GM12878 (cell line): Measurements from ENCODE around the gene NDUFV3. TPM values are rescaled to one million over a fixed set of nuclear protein-coding genes. Genes with fewer than 3 reads are reported as not detected.

Experiments
- ATAC-seq: fragments of 200-7000 bp; cut with Tn5 transposase; 3 replicates; pipeline ENCODE4 v1.9.1; 2020; ENCODE audit warnings: mild to moderate bottlenecking, moderate library complexity
- BruUV-seq: library from RNA; stranded (reverse); fragments of 400-500 nt; replicated peaks from 2 replicates; lab custom pipeline; 2021; lab: Mats Ljungman, UMichigan
- CTCF ChIA-PET: fragments of 300-600 bp; sonication (Branson Sonifier 250); formaldehyde crosslinking; extraction: SDS; loops from one replicate; lab custom pipeline; 2021; ENCODE audit warnings: inconsistent platforms; lab: Yijun Ruan, JAX
- POLR2A ChIA-PET: fragments of 350-600 bp; formaldehyde crosslinking; extraction: SDS; loops from one replicate; lab custom pipeline; 2021; ENCODE audit warnings: inconsistent platforms; lab: Charles Lee
- RAD21 ChIA-PET: fragments of 300-600 bp; sonication (Branson Sonifier 250); formaldehyde crosslinking; loops from one replicate; lab custom pipeline; 2023; ENCODE audit warnings: antibody characterized with exemption; ENCODE audit not compliant: unreplicated experiment; lab: Charles Lee
- SMC1A ChIA-PET: fragments of 300-600 bp; sonication (Branson Sonifier 250); formaldehyde crosslinking; loops from one replicate; lab custom pipeline; 2023; ENCODE audit not compliant: unreplicated experiment, uncharacterized antibody; lab: Charles Lee
- DNase-seq: peaks from one replicate; pipeline ENCODE4 v3.0.0-alpha.2; 2011; ENCODE audit warnings: low read depth, low spot score
- FAIRE-seq: peaks from 3 replicates; lab custom pipeline; 2011; peaks lifted over from hg19 to GRCh38; lab: Jason Lieb, UNC
- H2AFZ ChIP-seq: 2 replicates; pipeline ENCODE4 v1.6.0; 2011; ENCODE audit warnings: low read depth, low read length, control low read depth; ENCODE audit not compliant: control insufficient read depth
- H3K27ac ChIP-seq: 2 replicates; pipeline ENCODE4 v1.5.1; 2011; ENCODE audit warnings: control low read depth; ENCODE audit not compliant: control insufficient read depth, insufficient read depth
- H3K27me3 ChIP-seq, 2 experiments: replicated peaks in 1 of 2; 2 replicates each; pipeline versions ENCODE4 v1.6.0 to v1.6.1; 2011; ENCODE audit warnings: low read length in 1 of 2; ENCODE audit not compliant: control insufficient read depth in 2 of 2, insufficient read depth in 2 of 2
- H3K36me3 ChIP-seq, 2 experiments: 2 replicates each; pipeline ENCODE4 v1.5.1; 2011; ENCODE audit warnings: low read length in 1 of 2; ENCODE audit not compliant: control insufficient read depth in 2 of 2, insufficient read depth in 2 of 2
- H3K4me1 ChIP-seq: 2 replicates; pipeline ENCODE4 v1.6.1; 2011; ENCODE audit warnings: mild to moderate bottlenecking, low read length, moderate library complexity, mixed read lengths; ENCODE audit not compliant: control insufficient read depth, insufficient read depth
- H3K4me2 ChIP-seq: 2 replicates; pipeline ENCODE4 v1.6.0; 2011; ENCODE audit warnings: control low read depth; ENCODE audit not compliant: control insufficient read depth, insufficient read depth
- H3K4me3 ChIP-seq: fragments of 200-600 bp; sonication (generic); 2 replicates; pipeline ENCODE4 v1.5.1; 2016
- H3K79me2 ChIP-seq: 2 replicates; pipeline ENCODE4 v1.6.0; 2011; ENCODE audit warnings: low read length; ENCODE audit not compliant: control insufficient read depth, insufficient read depth
- H3K9ac ChIP-seq: 2 replicates; pipeline ENCODE4 v1.8.0; 2011; ENCODE audit warnings: low read length, control low read depth, mixed read lengths; ENCODE audit not compliant: control insufficient read depth, insufficient read depth
- H3K9me3 ChIP-seq: replicated peaks from 3 replicates; pipeline ENCODE4 v1.5.1; 2011; ENCODE audit warnings: mild to moderate bottlenecking, low read length; ENCODE audit not compliant: control insufficient read depth, insufficient read depth
- H4K20me1 ChIP-seq: 2 replicates; pipeline ENCODE4 v1.6.0; 2011; ENCODE audit not compliant: control insufficient read depth, insufficient read depth
- E4F1 ChIP-seq: fragments of 450-650 bp; IDR thresholded peaks from 2 replicates; pipeline ENCODE4 v1.6.1; 2018; ENCODE audit warnings: borderline replicate concordance, mild to moderate bottlenecking; ENCODE audit not compliant: partially characterized antibody
- FOXK2 ChIP-seq: fragments of 450-650 bp; IDR thresholded peaks from 2 replicates; pipeline ENCODE4 v1.6.1; 2017; ENCODE audit warnings: mild to moderate bottlenecking, moderate library complexity
- HDGF ChIP-seq: fragments of 450-650 bp; IDR thresholded peaks from 2 replicates; pipeline ENCODE4 v1.6.1; 2016; ENCODE audit warnings: antibody characterized with exemption
- IRF3 ChIP-seq: fragments of 450-650 bp; IDR thresholded peaks from 2 replicates; pipeline ENCODE4 v1.6.1; 2014; ENCODE audit warnings: mild to moderate bottlenecking
- IRF5 ChIP-seq: fragments of 450-650 bp; IDR thresholded peaks from 2 replicates; pipeline ENCODE4 v1.6.1; 2017; ENCODE audit warnings: borderline replicate concordance
- POLR2AphosphoS5 ChIP-seq: IDR thresholded peaks from 2 replicates; pipeline ENCODE4 v1.6.1; 2011; ENCODE audit warnings: mild to moderate bottlenecking, low read length, inconsistent platforms
- REST ChIP-seq: IDR thresholded peaks from 2 replicates; pipeline ENCODE4 v1.6.1; 2012; ENCODE audit warnings: mild to moderate bottlenecking, low read depth, low read length
- RFX5 ChIP-seq: IDR thresholded peaks from 2 replicates; pipeline ENCODE4 v1.6.1; 2011; ENCODE audit warnings: low read depth, low read length, improper control_type of control experiment
- SMAD1 ChIP-seq: fragments of 450-650 bp; IDR thresholded peaks from 2 replicates; pipeline ENCODE4 v1.6.1; 2018; ENCODE audit warnings: mild to moderate bottlenecking, low read depth; ENCODE audit not compliant: partially characterized antibody
- ZNF592 ChIP-seq: fragments of 450-650 bp; IDR thresholded peaks from 2 replicates; pipeline ENCODE4 v1.6.1; 2017; ENCODE audit warnings: mild to moderate bottlenecking, moderate library complexity
- WGBS: methylation state at CpG from one replicate; pipeline ENCODE4 v1.1.6; 2016; ENCODE audit warnings: low lambda C conversion rate; ENCODE audit not compliant: insufficient replicate concordance, insufficient coverage; ENCODE audit errors: missing lambda C conversion rate; 5-methylcytosine and 5-hydroxymethylcytosine counted together
- in situ Hi-C: fragments of 300-500 bp; cut with MboI; formaldehyde crosslinking; loops from 9 replicates; pipeline ENCODE4 v1.14.3; 2018; ENCODE audit warnings: mixed read lengths
- intact Hi-C: fragments of 100-400 bp; cut with micrococcal nuclease; formaldehyde crosslinking; loops from one replicate; pipeline ENCODE4 v1.14.2; 2022; ENCODE audit not compliant: unreplicated experiment
- polyA plus RNA-seq, 11 experiments: library from polyadenylated mRNA; depleted of rRNA in 4 of 11; unstranded in 6 of 11; stranded (reverse) in 5 of 11; fragments of >200 nt; fragmentation: Nextera tagmentation in 4 of 11; fragmentation: Illumina TruSeq in 1 of 11; extraction: Ambion mirVana in 4 of 11; extraction: Trizol in 1 of 11; gene quantifications; 1 replicate in 1 of 11; 2 replicates in 10 of 11; pipeline versions ENCODE4 v1.2.1 to v1.2.3, GENCODE V29; 2011 to 2016; ENCODE audit warnings: inconsistent platforms in 2 of 11, missing spikeins in 2 of 11, low read depth in 1 of 11
- total RNA-seq, 4 experiments: library from RNA; depleted of rRNA in 3 of 4; stranded (reverse); fragments of >200 nt in 3 of 4; fragmentation: Illumina TruSeq in 1 of 4; extraction: Trizol in 1 of 4; gene quantifications; 2 replicates each; pipeline versions ENCODE4 v1.2.1 to v1.2.3, GENCODE V29; 2013 to 2021

Gene NDUFV3
- total and polyA plus RNA-seq, 10 of the 15 experiments (the other 5 are each of a cell fraction or from before 2014, with no cell fraction given), result 7.0 to 44.7 (median 29.9) TPM

- CTCF ChIA-PET, result no interaction called here
- POLR2A ChIA-PET, result no interaction called here
- Histone ChIP-seq H4K20me1 (no peaks in the 10 kb centered on the region), H3K27ac (no peak overlapping the region), H3K9me3 (no peaks in the 10 kb centered on the region), H3K4me2 (no peak overlapping the region), H2AFZ (no peak overlapping the region), H3K79me2 (no peaks in the 10 kb centered on the region), H3K4me1 (no peaks in the 10 kb centered on the region), H3K9ac (no peak overlapping the region), H3K4me3 (no peak overlapping the region), H3K36me3 (peaks cover 17 to 43% of the 10 kb centered on the region in 2 experiments; a peak in 3 of 4 replicates), H3K27me3 (no peaks in the 10 kb centered on the region)
- no peak for ATAC-seq
- no peak for FAIRE-seq
- 88% methylated on average over 4 of the region's 4 CpGs for WGBS
- intact Hi-C loops (no loop called here), in situ Hi-C loops (no loop called here)
- no peak for DNase-seq
- no TSS peak for BruUV-seq
- RAD21 ChIA-PET, result no interaction called here
- SMC1A ChIA-PET, result no interaction called here
- no peak for TF ChIP-seq POLR2AphosphoS5
- no peak for TF ChIP-seq E4F1
- no peak for TF ChIP-seq HDGF
- TF ChIP-seq RFX5, result no peak
- TF ChIP-seq IRF5, result no peak
- TF ChIP-seq REST, result no peak
- no peak for TF ChIP-seq IRF3
- no peak for TF ChIP-seq ZNF592
- TF ChIP-seq FOXK2, result no peak
- no peak for TF ChIP-seq SMAD1
These were observed 45.4 kb upstream of the NDUFV3 start for GRCh38 chr21:42847726-42848125.
